HG03108 (cell line): Measurements from ENCODE around the gene RARRES1.
A peak's percentile ranks its signal among the peaks of the same experiment; 100 is the strongest.

Source experiments
- ATAC-seq: cut with Tn5 transposase; IDR thresholded peaks from one replicate; pipeline ENCODE4 v1.9.1; 2021; ENCODE audit warnings: moderate library complexity; ENCODE audit not compliant: unreplicated experiment

RARRES1 gene

GRCh38 chr3:158735296-158736033, 3.2 kb upstream of the RARRES1 start:
- no peak for ATAC-seq

- ATAC-seq = no peak
These were observed 1.4 kb upstream of the RARRES1 start for GRCh38 chr3:158733656-158734055.

GRCh38 chr3:158732856-158733200, 571 bp upstream of the RARRES1 start:
- no peak for ATAC-seq

- no peak for ATAC-seq
These were observed 771 bp downstream of the RARRES1 start for GRCh38 chr3:158731486-158731885.

GRCh38 chr3:158728851-158729250, 3.4 kb downstream of the RARRES1 start:
- ATAC-seq = no peak

- no peak for ATAC-seq
These were observed 4.2 kb downstream of the RARRES1 start for GRCh38 chr3:158728061-158728377.

GRCh38 chr3:158727206-158728060, 4.8 kb downstream of the RARRES1 start:
- peak; percentile 45 for ATAC-seq

GRCh38 chr3:158725348-158726011, 6.8 kb downstream of the RARRES1 start:
- no peak for ATAC-seq

GRCh38 chr3:158723991-158724390, 8.3 kb downstream of the RARRES1 start:
- ATAC-seq = no peak

GRCh38 chr3:158722108-158722507, 10.1 kb downstream of the RARRES1 start:
- ATAC-seq = no peak

GRCh38 chr3:158718490-158719170, 13.6 kb downstream of the RARRES1 start:
- ATAC-seq = no peak

- no peak for ATAC-seq
These were observed 14.7 kb downstream of the RARRES1 start for GRCh38 chr3:158717576-158717975.

- ATAC-seq = no peak
These were observed 19.2 kb downstream of the RARRES1 start for GRCh38 chr3:158713094-158713499.

- ATAC-seq = no peak
These were observed 19.8 kb downstream of the RARRES1 start for GRCh38 chr3:158712443-158712842.

GRCh38 chr3:158711886-158712285, 20.4 kb downstream of the RARRES1 start:
- peak; percentile 40 for ATAC-seq

- ATAC-seq = no peak
These were observed 21.7 kb downstream of the RARRES1 start for GRCh38 chr3:158710601-158711000.

- no peak for ATAC-seq
These were observed 22.6 kb downstream of the RARRES1 start for GRCh38 chr3:158709666-158710083.

- ATAC-seq = no peak
These were observed 28.7 kb downstream of the RARRES1 start for GRCh38 chr3:158703566-158703965.

- ATAC-seq = no peak
These were observed 29.3 kb downstream of the RARRES1 start for GRCh38 chr3:158702815-158703481.

GRCh38 chr3:158701420-158702065, 30.7 kb downstream of the RARRES1 start:
- no peak for ATAC-seq
